H1 (cell line): ENCODE measurements around the gene PRLHR. TPM values are rescaled to one million over a fixed set of nuclear protein-coding genes. Genes with fewer than 3 reads are reported as not detected.

Experiments
- BCL11A ChIP-seq, 2 experiments: IDR thresholded peaks; one replicate each; pipeline ENCODE4 v1.6.1; 2011; ENCODE audit warnings: low read depth in 2 of 2, low read length in 2 of 2, mild to moderate bottlenecking in 2 of 2
- CREB1 ChIP-seq: IDR thresholded peaks from 2 replicates; pipeline ENCODE4 v1.6.1; 2012; ENCODE audit warnings: inconsistent platforms
- KDM5A ChIP-seq: fragments of 200-600 bp; IDR thresholded peaks from 2 replicates; pipeline ENCODE4 v1.7.1; 2012; ENCODE audit warnings: mild to moderate bottlenecking, low read length, inconsistent platforms, mixed read lengths
- RBBP5 ChIP-seq: IDR thresholded peaks from 2 replicates; pipeline ENCODE4 v1.7.1; 2012; ENCODE audit warnings: low read depth, mild to moderate bottlenecking, inconsistent platforms, low read length, moderate library complexity, borderline replicate concordance
- SAP30 ChIP-seq: fragments of 300-600 bp; sonication (generic); IDR thresholded peaks from 2 replicates; pipeline ENCODE4 v1.7.1; 2012; ENCODE audit warnings: low read length, moderate library complexity, mild to moderate bottlenecking, inconsistent platforms; ENCODE audit not compliant: insufficient read depth, insufficient replicate concordance
- SIN3A ChIP-seq, 2 experiments: IDR thresholded peaks in 1 of 2; conservative IDR thresholded peaks in 1 of 2; 2 replicates each; pipeline ENCODE4 v1.6.1; 2011 to 2012; ENCODE audit warnings: low read length in 2 of 2, improper control_type of control experiment in 1 of 2, low read depth in 1 of 2, mild to moderate bottlenecking in 1 of 2
- TAF7 ChIP-seq: optimal IDR thresholded peaks from 2 replicates; pipeline ENCODE3; 2011; ENCODE audit warnings: low read depth, mild to moderate bottlenecking, inconsistent platforms, low read length, moderate library complexity, borderline replicate concordance
- polyA plus RNA-seq, 7 experiments: library from polyadenylated mRNA; depleted of rRNA in 3 of 7; stranded (reverse) in 5 of 7; unstranded in 2 of 7; fragments of >200 nt in 5 of 7; fragments of 200-250 nt in 2 of 7; gene quantifications; 1 replicate in 5 of 7; 2 replicates in 1 of 7; 4 replicates in 1 of 7; pipeline versions ENCODE4 v1.2.1 to v1.2.3, GENCODE V29; 2011 to 2013; ENCODE audit warnings: missing spikeins in 2 of 7, mixed read lengths in 2 of 7
- total RNA-seq: library from RNA; stranded (reverse); fragmentation: NEBNext Ultra II Directional; extraction: Animal tissue kit (Norgen Biotek cat#: 25700); gene quantifications from 2 replicates; pipeline ENCODE4 v1.2.1, GENCODE V29; 2021

PRLHR gene
- total and polyA plus RNA-seq, 2 of the 8 experiments (the other 6 are each of a cell fraction or from before 2014, with no cell fraction given): not detected

DNA sequence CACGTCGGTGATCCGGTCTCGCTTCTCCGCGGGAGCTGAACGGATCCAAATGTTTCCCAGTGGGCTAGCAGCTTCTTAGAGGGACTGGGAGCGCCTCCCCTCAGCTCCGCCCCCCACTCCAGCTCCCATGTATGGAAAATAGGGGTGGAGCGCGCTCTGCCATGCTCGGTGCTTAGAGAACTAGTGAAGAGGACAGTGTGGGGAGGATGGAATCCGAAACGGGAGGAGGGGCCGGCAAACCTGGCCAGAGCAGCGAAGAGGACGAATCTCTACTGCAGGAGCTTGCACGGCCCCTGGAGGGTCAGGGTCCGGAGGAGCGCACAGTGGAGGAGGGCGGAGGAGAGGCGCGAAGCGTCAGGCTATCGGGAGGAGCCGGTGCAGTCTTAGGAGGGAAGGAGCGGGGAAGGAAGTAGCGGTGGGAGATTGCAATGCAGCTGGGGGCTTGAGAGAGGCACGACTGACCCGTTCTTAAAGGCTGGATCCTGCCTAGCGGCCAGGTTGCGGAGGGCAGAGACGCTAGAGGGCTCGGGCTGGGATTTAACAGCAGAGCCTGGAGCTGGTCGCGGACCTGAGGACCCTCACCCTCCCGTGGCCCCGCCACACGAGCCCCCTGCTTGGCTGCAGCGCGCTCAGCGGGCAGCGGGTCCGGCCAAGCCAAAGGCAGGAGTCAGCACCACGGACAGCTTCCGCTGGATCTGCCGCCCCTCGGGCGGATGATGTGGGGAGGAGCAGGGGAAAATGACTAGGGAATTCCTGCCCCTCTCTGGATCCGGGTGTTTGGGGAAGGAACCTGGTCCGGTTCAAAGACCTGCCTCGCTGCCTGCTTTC is at the start of gene PRLHR (continued):
- TF ChIP-seq RBBP5: 0 out of 2 replicates have a peak, but pooled peaks have one; percentile 36
- TF ChIP-seq KDM5A: no peak
- TF ChIP-seq SAP30: peak; percentile 86
- TF ChIP-seq TAF7: peak; percentile 17
- TF ChIP-seq CREB1: peak; percentile 54; the same call in 1 of the 2 replicates
- no peak for TF ChIP-seq BCL11A (IDR thresholded peaks at IDR 0.05; ENCODE audit: low read depth in 2 of 2, low read length in 2 of 2)
- peak; percentile 97 to 98 for TF ChIP-seq SIN3A (conservative IDR thresholded peaks at IDR 0.05 in 1 of 2, IDR thresholded peaks at IDR 0.05 in 1 of 2; ENCODE audit: low read depth in 1 of 2, low read length in 2 of 2)
